Keratinocyte (primary cell): ENCODE data around the gene MAP3K20. TPM values are rescaled to one million over a fixed set of nuclear protein-coding genes. Genes with fewer than 3 reads are reported as not detected.
"Not testable (repeated sequence)": the region's sequence is repeated elsewhere in the genome, so short reads cannot be mapped to it uniquely, and the experiment has no call there.

ENCODE experiments used
- DNase-seq: peaks from one replicate; pipeline ENCODE4 v3.0.0-alpha.2; 2011; ENCODE audit warnings: low read depth, missing footprints, low spot score
- FAIRE-seq: peaks from 2 replicates; lab custom pipeline; 2011; peaks lifted over from hg19 to GRCh38; lab: Jason Lieb, UNC
- H2AFZ ChIP-seq: 2 replicates; pipeline ENCODE4 v1.6.0; 2012; ENCODE audit warnings: low read length, control low read depth, inconsistent platforms; ENCODE audit not compliant: control insufficient read depth
- H3K27ac ChIP-seq: 2 replicates; pipeline ENCODE4 v1.5.1; 2011; ENCODE audit warnings: low read length; ENCODE audit not compliant: control insufficient read depth, insufficient read depth
- H3K27me3 ChIP-seq: 3 replicates; pipeline ENCODE4 v1.6.0; 2011; ENCODE audit warnings: low read length; ENCODE audit not compliant: control insufficient read depth, insufficient read depth; ENCODE audit errors: extremely low read depth
- H3K36me3 ChIP-seq, 2 experiments: 2 replicates in 1 of 2; 3 replicates in 1 of 2; pipeline ENCODE4 v1.5.1; 2011; ENCODE audit warnings: low read length in 2 of 2, mild to moderate bottlenecking in 1 of 2; ENCODE audit not compliant: control insufficient read depth in 2 of 2, insufficient read depth in 2 of 2; ENCODE audit errors: extremely low read depth in 1 of 2
- H3K4me1 ChIP-seq: 3 replicates; pipeline ENCODE4 v1.5.1; 2011; ENCODE audit warnings: low read length; ENCODE audit not compliant: control insufficient read depth, insufficient read depth; ENCODE audit errors: extremely low read depth
- H3K4me2 ChIP-seq: 3 replicates; pipeline ENCODE4 v1.6.0; 2011; ENCODE audit warnings: low read depth, low read length; ENCODE audit not compliant: control insufficient read depth, insufficient read depth; ENCODE audit errors: extremely low read depth
- H3K4me3 ChIP-seq, 3 experiments: fragments of 200-600 bp in 1 of 3; sonication (generic) in 1 of 3; 2 replicates in 2 of 3; 3 replicates in 1 of 3; pipeline ENCODE4 v1.5.1; 2011 to 2016; ENCODE audit warnings: low read length in 3 of 3, mild to moderate bottlenecking in 3 of 3, control low read depth in 2 of 3, inconsistent platforms in 1 of 3, low read depth in 1 of 3, mixed read lengths in 1 of 3, mixed run types in 1 of 3, moderate library complexity in 1 of 3; ENCODE audit not compliant: control insufficient read depth in 2 of 3, insufficient read depth in 2 of 3; ENCODE audit errors: extremely low read depth in 1 of 3
- H3K79me2 ChIP-seq: 2 replicates; pipeline ENCODE4 v1.6.0; 2012; ENCODE audit warnings: low read length; ENCODE audit not compliant: control insufficient read depth, insufficient read depth
- H3K9ac ChIP-seq: 3 replicates; pipeline ENCODE4 v1.6.0; 2011; ENCODE audit warnings: low read length; ENCODE audit not compliant: control insufficient read depth, insufficient read depth; ENCODE audit errors: extremely low read depth
- H3K9me1 ChIP-seq: 3 replicates; pipeline ENCODE4 v1.6.0; 2011; ENCODE audit warnings: low read length; ENCODE audit not compliant: control insufficient read depth, insufficient read depth; ENCODE audit errors: extremely low read depth
- H3K9me3 ChIP-seq: 2 replicates; pipeline ENCODE4 v1.5.1; 2012; ENCODE audit warnings: low read depth, low read length; ENCODE audit not compliant: control insufficient read depth
- H4K20me1 ChIP-seq: 3 replicates; pipeline ENCODE4 v1.6.0; 2011; ENCODE audit warnings: low read length; ENCODE audit not compliant: control insufficient read depth, insufficient read depth; ENCODE audit errors: extremely low read depth
- EZH2 ChIP-seq: IDR thresholded peaks from one replicate; pipeline ENCODE4 v1.6.1; 2012; ENCODE audit warnings: inconsistent platforms, mild to moderate bottlenecking, low read length, moderate library complexity
- dilution Hi-C: fragments of 300-500 bp; cut with MboI; formaldehyde crosslinking; loops from one replicate; pipeline ENCODE4 v1.7.0; 2020; ENCODE audit warnings: low sequenced_read_pairs; ENCODE audit not compliant: extremely low pct_ligation_motif_present
- polyA plus RNA-seq, 5 experiments: library from polyadenylated mRNA; depleted of rRNA in 3 of 5; stranded (reverse) in 3 of 5; stranded (forward) in 1 of 5; unstranded in 1 of 5; fragments of >200 nt; gene quantifications; 1 replicate in 1 of 5; 2 replicates in 3 of 5; 3 replicates in 1 of 5; pipeline versions ENCODE4 v1.2.1 to v1.2.3, GENCODE V29; 2011 to 2012; ENCODE audit warnings: missing spikeins in 2 of 5, low read depth in 1 of 5, low replicate concordance in 1 of 5
- TF ChIP-seq, protein P1 (sequence below), 3 experiments: IDR thresholded peaks in 1 of 3; conservative IDR thresholded peaks in 1 of 3; optimal IDR thresholded peaks in 1 of 3; 2 replicates in 2 of 3; 3 replicates in 1 of 3; pipeline versions ENCODE3 to v1.5.1; 2011; ENCODE audit warnings: low read length in 3 of 3, mild to moderate bottlenecking in 3 of 3, moderate library complexity in 2 of 3, control low read depth in 1 of 3, inconsistent platforms in 1 of 3; ENCODE audit not compliant: insufficient read depth in 2 of 3; ENCODE audit errors: extremely low read depth in 1 of 3

Gene MAP3K20
- polyA plus RNA-seq, 1 donor (not counting 4 experiments of a cell fraction or from before 2014, with no cell fraction given), result 31.7 TPM

DNA sequence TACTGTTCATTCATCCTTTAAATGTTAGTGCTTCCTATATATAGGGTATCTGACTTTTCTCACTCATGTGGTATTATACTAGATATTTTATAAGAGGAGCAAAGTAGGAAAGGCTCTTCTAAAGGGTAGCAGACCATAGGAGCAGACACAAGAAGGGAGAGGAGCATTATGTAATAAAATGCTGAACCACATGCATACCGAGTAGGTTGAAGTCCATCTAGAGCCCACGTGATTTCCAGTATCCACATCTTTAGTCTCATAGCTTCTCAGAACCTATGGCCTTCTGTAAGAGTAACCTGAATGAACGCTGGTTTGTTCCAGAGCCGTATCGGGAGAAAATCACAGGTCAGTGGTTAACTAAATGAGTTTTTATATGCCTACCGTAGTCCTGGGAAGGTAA lies 85.9 kb downstream of the MAP3K20 start:
- no peak overlapping the region for H3K4me2 ChIP-seq

DNA sequence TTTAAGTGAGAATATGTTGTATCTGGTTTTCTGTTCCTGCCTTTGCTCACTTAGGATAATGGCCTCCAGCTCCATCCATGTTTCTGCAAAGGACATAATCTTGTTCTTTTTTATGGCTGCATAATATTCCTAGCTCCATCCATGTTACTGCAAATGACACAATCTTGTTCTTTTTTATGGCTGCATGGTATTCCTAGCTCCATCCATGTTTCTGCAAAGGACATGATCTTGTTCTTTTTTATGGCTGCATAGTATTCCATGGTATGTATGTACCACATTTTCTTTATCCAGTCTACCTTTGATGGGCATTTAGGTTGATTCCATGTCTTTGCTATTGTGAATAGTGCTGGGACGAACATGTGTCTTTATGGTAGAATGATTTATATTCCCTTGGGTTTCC lies 87.7 kb downstream of the MAP3K20 start:
- H3K9ac ChIP-seq, H2AFZ ChIP-seq, H3K4me2 ChIP-seq, H3K27ac ChIP-seq, H3K27me3 ChIP-seq, FAIRE-seq, dilution Hi-C loops, H3K9me3 ChIP-seq, DNase-seq, H3K4me3 ChIP-seq, H4K20me1 ChIP-seq, H3K9me1 ChIP-seq, H3K36me3 ChIP-seq: not testable (repeated sequence)
- peaks cover 15% of the 10 kb centered on the region for H3K79me2 ChIP-seq
- H3K4me1 ChIP-seq, result peaks cover 24% of the 10 kb centered on the region

More for the DNA sequence above, 85.9 kb downstream of the MAP3K20 start:
- H4K20me1 ChIP-seq, result no peaks in the 10 kb centered on the region
- no peak overlapping the region for H3K27ac ChIP-seq
- H3K9ac ChIP-seq, result no peak overlapping the region
- DNase-seq, result no peak
- no peak overlapping the region for H3K4me3 ChIP-seq
- peaks cover 0 to 4% of the 10 kb centered on the region in 2 experiments for H3K36me3 ChIP-seq
- peaks cover 2% of the 10 kb centered on the region for H3K9me3 ChIP-seq
- no peak overlapping the region for H2AFZ ChIP-seq
- no peaks in the 10 kb centered on the region for H3K9me1 ChIP-seq
- no peak for TF ChIP-seq EZH2
- TF ChIP-seq, protein P1, sequence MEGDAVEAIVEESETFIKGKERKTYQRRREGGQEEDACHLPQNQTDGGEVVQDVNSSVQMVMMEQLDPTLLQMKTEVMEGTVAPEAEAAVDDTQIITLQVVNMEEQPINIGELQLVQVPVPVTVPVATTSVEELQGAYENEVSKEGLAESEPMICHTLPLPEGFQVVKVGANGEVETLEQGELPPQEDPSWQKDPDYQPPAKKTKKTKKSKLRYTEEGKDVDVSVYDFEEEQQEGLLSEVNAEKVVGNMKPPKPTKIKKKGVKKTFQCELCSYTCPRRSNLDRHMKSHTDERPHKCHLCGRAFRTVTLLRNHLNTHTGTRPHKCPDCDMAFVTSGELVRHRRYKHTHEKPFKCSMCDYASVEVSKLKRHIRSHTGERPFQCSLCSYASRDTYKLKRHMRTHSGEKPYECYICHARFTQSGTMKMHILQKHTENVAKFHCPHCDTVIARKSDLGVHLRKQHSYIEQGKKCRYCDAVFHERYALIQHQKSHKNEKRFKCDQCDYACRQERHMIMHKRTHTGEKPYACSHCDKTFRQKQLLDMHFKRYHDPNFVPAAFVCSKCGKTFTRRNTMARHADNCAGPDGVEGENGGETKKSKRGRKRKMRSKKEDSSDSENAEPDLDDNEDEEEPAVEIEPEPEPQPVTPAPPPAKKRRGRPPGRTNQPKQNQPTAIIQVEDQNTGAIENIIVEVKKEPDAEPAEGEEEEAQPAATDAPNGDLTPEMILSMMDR (optimal IDR thresholded peaks at IDR 0.05 in 1 of 3, IDR thresholded peaks at IDR 0.05 in 1 of 3, conservative IDR thresholded peaks at IDR 0.05 in 1 of 3; ENCODE audit: extremely low read depth in 1 of 3, insufficient read depth in 2 of 3, low read length in 3 of 3), result no peak
- FAIRE-seq, result no peak
- peaks cover 21% of the 10 kb centered on the region for H3K79me2 ChIP-seq
- dilution Hi-C loops, result no loop called here
- H3K4me1 ChIP-seq, result peaks cover 32% of the 10 kb centered on the region
- no peaks in the 10 kb centered on the region for H3K27me3 ChIP-seq

DNA sequence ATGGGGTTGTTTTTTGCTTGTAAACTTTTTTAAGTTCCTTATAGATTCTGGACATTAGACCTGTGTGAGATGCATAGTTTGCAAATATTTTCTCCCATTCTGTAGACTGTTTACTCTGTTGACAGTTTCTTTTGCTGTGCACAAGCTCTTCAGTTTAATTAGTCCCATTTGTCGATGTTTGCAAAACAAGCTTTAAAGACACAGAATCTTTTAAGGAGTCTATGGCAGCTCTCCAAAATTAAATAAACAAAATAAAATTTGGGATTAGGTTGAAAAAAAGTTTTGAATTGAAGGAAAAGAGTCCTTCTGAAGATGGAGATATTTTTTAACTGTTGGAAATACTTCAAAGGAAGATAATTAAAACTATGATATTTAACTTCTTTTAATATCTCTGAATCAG lies 88.8 kb downstream of the MAP3K20 start:
- dilution Hi-C loops, result no loop called here
- H3K9me1 ChIP-seq, result no peaks in the 10 kb centered on the region
- no peak for DNase-seq
- H3K4me1 ChIP-seq, result peaks cover 17% of the 10 kb centered on the region
- H3K27me3 ChIP-seq, result no peaks in the 10 kb centered on the region
- H3K9ac ChIP-seq, result no peak overlapping the region
- FAIRE-seq, result no peak
- H3K4me3 ChIP-seq, result no peak overlapping the region
- H4K20me1 ChIP-seq, result no peaks in the 10 kb centered on the region
- H3K4me2 ChIP-seq, result no peak overlapping the region
- peaks cover 12% of the 10 kb centered on the region for H3K79me2 ChIP-seq
- H2AFZ ChIP-seq, result no peak overlapping the region
- H3K27ac ChIP-seq, result no peak overlapping the region
- peaks cover 0 to 4% of the 10 kb centered on the region in 2 experiments for H3K36me3 ChIP-seq
- TF ChIP-seq, protein P1 (optimal IDR thresholded peaks at IDR 0.05 in 1 of 3, IDR thresholded peaks at IDR 0.05 in 1 of 3, conservative IDR thresholded peaks at IDR 0.05 in 1 of 3; ENCODE audit: extremely low read depth in 1 of 3, insufficient read depth in 2 of 3, low read length in 3 of 3), result no peak
- TF ChIP-seq EZH2, result no peak
- peaks cover 2% of the 10 kb centered on the region for H3K9me3 ChIP-seq
